ENCODE results near the gene APOBEC3B. TPM values are rescaled to one million over a fixed set of nuclear protein-coding genes. Genes with fewer than 3 reads are reported as not detected.
A peak's percentile ranks its signal among the peaks of the same experiment; 100 is the strongest.
"Not testable (repeated sequence)": the region's sequence is repeated elsewhere in the genome, so short reads cannot be mapped to it uniquely, and the experiment has no call there.

APOBEC3B gene
- total RNA-seq, 2 donors from 2014 or later: 27.1 to 44.7 TPM

- not testable (repeated sequence) for H3K27me3 Mint-ChIP-seq (ENCODE audit: low read depth); H3K9me3 Mint-ChIP-seq; H3K36me3 Mint-ChIP-seq (ENCODE audit: insufficient read depth in 2 of 2)
- DNase-seq: peak; percentile 76 to 79
- ATAC-seq (replicated peaks in 1 of 2): peak; percentile 94 to 96
- Mint-ChIP-seq H3K4me3 (peak within 1 kb of the TSS; percentile 93 to 94), H3K27ac (peak within 1 kb of the TSS; percentile 84), H3K4me1 (ENCODE audit: low read depth) (peaks cover 39% of the 10 kb centered on the region)
These were observed 58.6 kb downstream of the APOBEC3B start, which contains the start of gene APOBEC3F for GRCh38 chr22:39040538-39041296. Gene APOBEC3F, plus strand, starts transcription at chr22:39040864. Its CDS starts 97 bp downstream, at chr22:39040961.

GRCh38 chr22:39041908-39042307 is 59.8 kb downstream of the APOBEC3B start:
- no peak for DNase-seq
- peak overlapping the region; percentile 84 for H3K27ac Mint-ChIP-seq
- peaks cover 0 to 2% of the 10 kb centered on the region in 2 donors for H3K36me3 Mint-ChIP-seq (ENCODE audit: insufficient read depth in 2 of 2)
- peak overlapping the region; percentile 93 to 94 for H3K4me3 Mint-ChIP-seq
- ATAC-seq (replicated peaks in 1 of 2): no peak
- no peaks in the 10 kb centered on the region for H3K27me3 Mint-ChIP-seq (ENCODE audit: low read depth)
- peaks cover 41% of the 10 kb centered on the region for H3K4me1 Mint-ChIP-seq (ENCODE audit: low read depth)
- H3K9me3 Mint-ChIP-seq: no peaks in the 10 kb centered on the region

Other genes with a start within 250 kb of the APOBEC3B start
- 100 to 1,000 TPM; 175 to 179 TPM for gene SUN2, start 226.3 kb upstream of the APOBEC3B start, total RNA-seq
- gene DNAL4, start 188.2 kb upstream of the APOBEC3B start, total RNA-seq: 10 to 100 TPM; 10.6 to 16.6 TPM
- gene NPTXR, start 138.3 kb upstream of the APOBEC3B start, total RNA-seq: 1 to 10 TPM; 6.3 to 6.4 TPM
- gene CBX6, start 110.1 kb upstream of the APOBEC3B start, total RNA-seq: 100 to 1,000 TPM; 116 to 124 TPM
- gene APOBEC3A, start 24.7 kb upstream of the APOBEC3B start, total RNA-seq: under 1 TPM in 1 of 2 donors, not detected in 1; 0.37 TPM
- 100 to 1,000 TPM; 143 to 147 TPM for gene APOBEC3C, start 31.9 kb downstream of the APOBEC3B start, total RNA-seq
- 10 to 100 TPM; 33.9 to 43.0 TPM for gene APOBEC3D, start 38.8 kb downstream of the APOBEC3B start, total RNA-seq
- 10 to 100 TPM; 44.8 to 49.0 TPM for gene APOBEC3F, start 58.5 kb downstream of the APOBEC3B start, total RNA-seq
- gene APOBEC3G, start 94.9 kb downstream of the APOBEC3B start, total RNA-seq: 100 to 1,000 TPM in 1 of 2 donors, 10 to 100 TPM in 1; 77.8 to 115 TPM
- gene APOBEC3H, start 114.9 kb downstream of the APOBEC3B start, total RNA-seq: 10 to 100 TPM; 21.9 to 24.4 TPM
- 10 to 100 TPM; 41.5 to 61.0 TPM for gene CBX7, start 170.3 kb downstream of the APOBEC3B start, total RNA-seq

Measured in activated T-cell treated with anti-CD3 and anti-CD28 coated beads, Interleukin-2, amount 50 U/mL, for 72 hours (primary cell).